GM12872 (cell line): Measurements from ENCODE around the gene SKOR1.

Experiments
- CTCF ChIP-seq: IDR thresholded peaks from 3 replicates; pipeline ENCODE4 v1.5.1; 2011; ENCODE audit warnings: low read depth, mild to moderate bottlenecking, low read length, moderate library complexity; ENCODE audit not compliant: insufficient read depth

The SKOR1 gene

DNA sequence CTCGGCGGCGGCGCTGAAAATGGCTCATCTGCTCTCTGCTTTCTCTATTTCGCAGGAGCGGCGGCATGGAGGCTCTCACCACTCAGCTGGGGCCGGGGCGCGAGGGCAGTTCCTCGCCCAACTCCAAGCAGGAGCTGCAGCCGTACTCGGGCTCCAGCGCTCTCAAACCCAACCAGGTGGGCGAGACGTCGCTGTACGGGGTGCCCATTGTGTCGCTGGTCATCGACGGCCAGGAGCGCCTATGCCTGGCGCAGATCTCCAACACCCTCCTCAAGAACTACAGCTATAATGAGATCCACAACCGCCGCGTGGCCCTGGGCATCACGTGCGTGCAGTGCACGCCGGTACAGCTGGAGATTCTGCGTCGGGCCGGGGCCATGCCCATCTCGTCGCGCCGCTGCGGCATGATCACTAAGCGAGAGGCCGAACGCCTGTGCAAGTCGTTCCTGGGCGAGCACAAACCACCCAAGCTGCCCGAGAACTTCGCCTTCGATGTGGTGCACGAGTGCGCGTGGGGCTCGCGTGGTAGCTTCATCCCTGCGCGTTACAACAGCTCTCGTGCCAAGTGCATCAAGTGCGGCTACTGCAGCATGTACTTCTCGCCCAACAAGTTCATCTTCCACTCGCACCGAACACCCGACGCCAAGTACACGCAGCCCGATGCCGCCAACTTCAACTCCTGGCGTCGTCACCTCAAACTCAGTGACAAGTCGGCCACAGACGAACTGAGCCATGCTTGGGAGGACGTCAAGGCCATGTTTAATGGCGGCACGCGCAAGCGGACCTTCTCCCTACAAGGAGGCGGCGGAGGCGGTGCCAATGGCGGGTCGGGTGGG is 790 bp downstream of the SKOR1 start:
- no peak for TF ChIP-seq CTCF

DNA sequence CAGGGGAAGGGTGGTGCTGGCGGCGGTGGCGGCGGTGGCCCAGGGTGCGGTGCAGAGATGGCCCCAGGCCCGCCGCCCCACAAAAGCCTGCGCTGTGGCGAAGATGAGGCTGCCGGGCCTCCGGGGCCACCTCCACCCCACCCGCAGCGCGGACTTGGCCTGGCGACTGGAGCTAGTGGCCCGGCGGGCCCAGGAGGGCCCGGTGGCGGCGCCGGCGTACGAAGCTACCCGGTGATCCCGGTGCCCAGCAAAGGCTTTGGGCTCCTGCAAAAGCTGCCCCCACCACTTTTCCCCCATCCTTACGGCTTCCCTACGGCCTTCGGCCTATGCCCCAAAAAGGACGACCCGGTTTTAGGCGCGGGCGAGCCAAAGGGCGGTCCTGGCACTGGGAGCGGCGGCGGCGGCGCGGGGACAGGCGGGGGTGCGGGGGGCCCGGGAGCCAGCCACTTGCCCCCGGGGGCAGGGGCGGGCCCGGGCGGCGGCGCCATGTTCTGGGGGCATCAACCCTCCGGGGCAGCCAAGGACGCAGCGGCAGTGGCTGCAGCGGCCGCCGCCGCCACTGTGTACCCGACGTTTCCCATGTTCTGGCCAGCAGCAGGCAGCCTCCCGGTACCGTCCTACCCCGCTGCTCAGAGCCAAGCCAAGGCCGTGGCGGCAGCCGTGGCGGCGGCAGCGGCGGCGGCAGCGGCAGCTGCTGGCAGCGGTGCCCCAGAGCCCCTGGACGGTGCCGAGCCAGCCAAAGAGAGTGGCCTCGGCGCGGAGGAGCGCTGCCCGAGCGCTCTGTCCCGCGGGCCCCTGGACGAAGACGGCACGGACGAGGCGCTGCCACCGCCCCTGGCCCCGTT is 1.6 kb downstream of the SKOR1 start:
- TF ChIP-seq CTCF = no peak

GRCh38 chr15:67827562-67828277 is 2.4 kb downstream of the SKOR1 start:
- no peak for TF ChIP-seq CTCF

DNA sequence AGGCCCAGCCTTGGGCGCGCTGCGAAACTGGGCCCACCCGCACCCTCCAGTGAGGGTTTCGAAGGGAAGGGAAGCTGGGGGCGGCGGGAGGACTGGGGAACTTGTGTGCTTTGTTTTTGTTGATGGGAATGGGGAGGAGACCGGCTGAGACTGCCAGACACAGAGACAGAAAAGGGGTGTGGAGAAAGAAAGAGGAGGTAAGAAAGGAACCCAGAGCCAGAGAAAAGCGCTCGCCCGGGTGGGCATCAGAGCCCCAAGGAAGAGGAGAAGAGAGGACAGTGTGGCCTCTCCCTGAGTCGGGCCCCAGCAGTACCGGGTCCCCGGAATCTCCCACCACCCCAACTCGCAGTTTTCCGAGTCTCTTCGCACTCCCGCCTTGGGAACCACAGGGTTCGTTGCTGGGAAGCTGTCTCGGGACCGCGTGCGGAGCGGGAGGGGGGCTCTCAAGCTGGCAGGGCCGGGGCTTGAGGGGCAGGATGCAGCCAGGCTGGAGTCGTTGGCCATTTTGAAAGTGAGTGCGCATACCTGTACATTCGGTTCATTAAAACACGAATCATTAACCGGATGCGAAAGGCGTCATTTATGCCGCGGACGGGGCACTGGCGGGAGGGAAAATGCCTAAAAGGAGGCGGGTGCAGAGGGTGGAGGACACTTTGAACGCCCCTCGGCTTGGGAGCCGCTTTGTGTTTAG is 3.1 kb downstream of the SKOR1 start:
- no peak for TF ChIP-seq CTCF

GRCh38 chr15:67828969-67829646 is 3.8 kb downstream of the SKOR1 start:
- TF ChIP-seq CTCF = no peak

- no peak for TF ChIP-seq CTCF
Observed at GRCh38 chr15:67829647-67830504, 4.6 kb downstream of the SKOR1 start.
